Gastrocnemius medialis (tissue), 4 donors: ENCODE data around the gene ARHGEF17.

Experiments used
- CTCF ChIP-seq, 5 experiments: fragments of 450-650 bp in 3 of 5; fragments of 200-600 bp in 2 of 5; sonication (generic) in 2 of 5; IDR thresholded peaks in 4 of 5; conservative IDR thresholded peaks in 1 of 5; 1 replicate in 4 of 5; 2 replicates in 1 of 5; pipeline ENCODE4 v1.5.1; 2016 to 2019; ENCODE audit warnings: antibody characterized with exemption in 5 of 5, mild to moderate bottlenecking in 3 of 5, moderate library complexity in 3 of 5
- POLR2A ChIP-seq, 2 donors: fragments of 450-650 bp; IDR thresholded peaks; one replicate each; pipeline ENCODE4 v1.6.1; 2017; ENCODE audit warnings: antibody characterized with exemption in 2 of 2, mild to moderate bottlenecking in 2 of 2, moderate library complexity in 2 of 2

- TF ChIP-seq CTCF (IDR thresholded peaks at IDR 0.05 in 4 of 5, conservative IDR thresholded peaks at IDR 0.05 in 1 of 5) (no peak), POLR2A (IDR thresholded peaks at IDR 0.05) (no peak)
Observed at GRCh38 chr11:73295996-73296318, 12.1 kb upstream of the ARHGEF17 start.
